Natural killer cell (primary cell): ENCODE data around the gene HTR7. TPM values are rescaled to one million over a fixed set of nuclear protein-coding genes. Genes with fewer than 3 reads are reported as not detected.
"Not testable (repeated sequence)": the region's sequence is repeated elsewhere in the genome, so short reads cannot be mapped to it uniquely, and the experiment has no call there.

Source experiments
- ATAC-seq, 3 donors: fragments of 150-1000 bp in 2 of 3; fragments of 200-7000 bp in 1 of 3; cut with Tn5 transposase; 1 replicate in 1 of 3; 2 replicates in 2 of 3; pipeline ENCODE4 v1.10.0; 2021; ENCODE audit warnings: mild to moderate bottlenecking in 2 of 3, moderate library complexity in 2 of 3
- DNase-seq, 2 donors: peaks; one replicate each; pipeline versions ENCODE4 v3.0.0 to v3.0.0-alpha.2; 2013 to 2021; ENCODE audit warnings: mixed read lengths in 1 of 2
- H3K27ac ChIP-seq: one replicate; pipeline ENCODE4 v1.5.1; 2013; ENCODE audit warnings: mild to moderate bottlenecking, low read length
- H3K27me3 ChIP-seq: one replicate; pipeline ENCODE4 v1.6.1; 2013; ENCODE audit warnings: low read length; ENCODE audit not compliant: control insufficient read depth, insufficient read depth
- H3K36me3 ChIP-seq: one replicate; pipeline ENCODE4 v1.6.1; 2013; ENCODE audit warnings: low read length; ENCODE audit not compliant: control insufficient read depth, insufficient read depth
- H3K4me1 ChIP-seq: one replicate; pipeline ENCODE4 v1.6.1; 2013; ENCODE audit warnings: low read length; ENCODE audit not compliant: control insufficient read depth, insufficient read depth
- H3K4me3 ChIP-seq: one replicate; pipeline ENCODE4 v1.5.1; 2013; ENCODE audit warnings: low read length
- H3K9me3 ChIP-seq: one replicate; pipeline ENCODE4 v1.6.1; 2013; ENCODE audit warnings: low read length; ENCODE audit not compliant: control insufficient read depth, insufficient read depth
- H3K27ac Mint-ChIP-seq, 2 donors: one replicate each; pipeline ENCODE4 v1.8.0; 2022; ENCODE audit warnings: mild to moderate bottlenecking in 2 of 2, mixed read lengths in 2 of 2, moderate library complexity in 1 of 2
- H3K27me3 Mint-ChIP-seq, 2 donors: one replicate each; pipeline ENCODE4 v1.8.0; 2022; ENCODE audit warnings: low read depth in 2 of 2, mixed read lengths in 2 of 2
- H3K36me3 Mint-ChIP-seq: one replicate; pipeline ENCODE4 v1.8.0; 2022; ENCODE audit warnings: mixed read lengths
- H3K4me1 Mint-ChIP-seq, 2 donors: one replicate each; pipeline ENCODE4 v1.8.0; 2022; ENCODE audit warnings: mixed read lengths in 2 of 2
- H3K4me3 Mint-ChIP-seq: one replicate; pipeline ENCODE4 v1.8.0; 2022; ENCODE audit warnings: mild to moderate bottlenecking, moderate library complexity, mixed read lengths
- H3K9me3 Mint-ChIP-seq, 2 donors: one replicate each; pipeline ENCODE4 v1.8.0; 2022; ENCODE audit warnings: mixed read lengths in 2 of 2
- WGBS: methylation state at CpG from one replicate; pipeline ENCODE4 v1.1.7; 2013; ENCODE audit warnings: missing lambda C conversion rate; ENCODE audit not compliant: insufficient coverage; 5-methylcytosine and 5-hydroxymethylcytosine counted together
- intact Hi-C: fragments of 100-400 bp; cut with micrococcal nuclease; formaldehyde crosslinking; loops from one replicate; pipeline ENCODE4 v1.14.2; 2022
- total RNA-seq, 4 donors: library from RNA; stranded (reverse); fragments of 120-200 nt in 1 of 4; gene quantifications; one replicate each; pipeline versions ENCODE4 v1.2.3 to v1.2.4, GENCODE V29; 2013 to 2022
- TF ChIP-seq, protein P1 (sequence below): fragments of 200-600 bp; IDR thresholded peaks from one replicate; pipeline ENCODE4 v1.8.0; 2022; ENCODE audit warnings: antibody characterized with exemption

Gene HTR7
- total RNA-seq, 3 donors from 2014 or later (not counting 1 experiment from before 2014, with no cell fraction given): 0.11 to 0.20 TPM; not detected in 1

- Histone ChIP-seq H3K36me3 (peaks cover 61% of the 10 kb centered on the region), H3K4me1 (no peaks in the 10 kb centered on the region), H3K27ac (no peak overlapping the region), H3K9me3 (no peaks in the 10 kb centered on the region), H3K4me3 (no peak overlapping the region), H3K27me3 (no peaks in the 10 kb centered on the region)
- TF ChIP-seq, protein P1, sequence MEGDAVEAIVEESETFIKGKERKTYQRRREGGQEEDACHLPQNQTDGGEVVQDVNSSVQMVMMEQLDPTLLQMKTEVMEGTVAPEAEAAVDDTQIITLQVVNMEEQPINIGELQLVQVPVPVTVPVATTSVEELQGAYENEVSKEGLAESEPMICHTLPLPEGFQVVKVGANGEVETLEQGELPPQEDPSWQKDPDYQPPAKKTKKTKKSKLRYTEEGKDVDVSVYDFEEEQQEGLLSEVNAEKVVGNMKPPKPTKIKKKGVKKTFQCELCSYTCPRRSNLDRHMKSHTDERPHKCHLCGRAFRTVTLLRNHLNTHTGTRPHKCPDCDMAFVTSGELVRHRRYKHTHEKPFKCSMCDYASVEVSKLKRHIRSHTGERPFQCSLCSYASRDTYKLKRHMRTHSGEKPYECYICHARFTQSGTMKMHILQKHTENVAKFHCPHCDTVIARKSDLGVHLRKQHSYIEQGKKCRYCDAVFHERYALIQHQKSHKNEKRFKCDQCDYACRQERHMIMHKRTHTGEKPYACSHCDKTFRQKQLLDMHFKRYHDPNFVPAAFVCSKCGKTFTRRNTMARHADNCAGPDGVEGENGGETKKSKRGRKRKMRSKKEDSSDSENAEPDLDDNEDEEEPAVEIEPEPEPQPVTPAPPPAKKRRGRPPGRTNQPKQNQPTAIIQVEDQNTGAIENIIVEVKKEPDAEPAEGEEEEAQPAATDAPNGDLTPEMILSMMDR: no peak
- Mint-ChIP-seq H3K27ac (no peak overlapping the region), H3K9me3 (no peaks in the 10 kb centered on the region), H3K36me3 (peaks cover 43% of the 10 kb centered on the region), H3K27me3 (no peaks in the 10 kb centered on the region), H3K4me1 (no peaks in the 10 kb centered on the region), H3K4me3 (no peak overlapping the region)
- 97% methylated on average over 6 of the region's 6 CpGs for WGBS
- intact Hi-C loops: no loop called here
- ATAC-seq (no peak), DNase-seq (no peak)
Observed at GRCh38 chr10:90887555-90887954, 29.7 kb upstream of the HTR7 start.

DNA sequence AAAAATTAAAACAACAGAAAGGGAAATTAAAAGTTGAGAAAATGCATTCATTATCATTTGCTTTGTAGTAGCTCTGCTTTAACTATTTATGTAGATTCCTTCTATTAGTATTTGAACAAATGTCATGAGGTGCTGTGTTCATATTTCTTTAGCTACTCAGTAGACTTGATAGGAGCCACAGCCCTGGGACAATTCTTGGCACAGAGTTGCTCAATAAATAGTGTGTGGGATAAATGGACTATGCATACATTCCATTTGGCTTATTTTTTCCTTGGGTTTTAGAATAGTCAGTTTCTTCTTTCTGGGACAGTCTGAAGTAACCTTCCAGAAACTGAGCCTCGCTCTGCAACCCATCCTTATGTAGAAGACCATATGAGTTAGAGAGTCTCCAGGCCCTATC, 27.3 kb upstream of the HTR7 start:
- no peaks in the 10 kb centered on the region for H3K27me3 ChIP-seq
- no peak overlapping the region for H3K4me3 ChIP-seq
- Mint-ChIP-seq H3K27me3 (no peaks in the 10 kb centered on the region), H3K4me3 (no peak overlapping the region), H3K9me3 (no peaks in the 10 kb centered on the region), H3K36me3 (peaks cover 29% of the 10 kb centered on the region), H3K27ac (no peak overlapping the region), H3K4me1 (no peaks in the 10 kb centered on the region)
- DNase-seq (no peak), ATAC-seq (no peak)
- H3K36me3 ChIP-seq: peaks cover 58% of the 10 kb centered on the region
- H3K4me1 ChIP-seq: no peaks in the 10 kb centered on the region
- intact Hi-C loops: no loop called here
- WGBS: 100% methylated on average over 1 of the region's 1 CpG
- H3K27ac ChIP-seq: no peak overlapping the region
- TF ChIP-seq, protein P1: no peak
- H3K9me3 ChIP-seq: no peaks in the 10 kb centered on the region

DNA sequence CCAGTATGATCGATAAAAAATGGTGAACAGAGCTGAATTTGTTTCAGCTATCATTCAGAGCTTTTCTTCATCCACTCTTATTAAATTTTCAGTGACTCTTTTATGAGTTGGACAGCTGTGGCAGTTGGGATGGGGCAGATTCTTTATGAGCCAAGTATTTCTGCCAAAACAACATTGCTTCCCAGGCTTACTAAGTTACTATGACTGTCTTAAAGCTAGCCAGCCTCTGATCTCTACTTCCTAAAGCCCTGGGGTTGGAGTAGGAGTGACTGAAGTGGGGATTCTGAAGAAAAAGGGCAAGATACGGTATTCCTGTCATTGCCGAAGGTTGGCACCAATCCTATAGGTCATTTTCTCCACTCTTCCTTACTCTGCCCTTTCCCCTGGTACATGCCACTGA, 26.6 kb upstream of the HTR7 start:
- Histone ChIP-seq H3K27ac (no peak overlapping the region), H3K9me3 (no peaks in the 10 kb centered on the region), H3K27me3 (no peaks in the 10 kb centered on the region), H3K4me1 (no peaks in the 10 kb centered on the region), H3K4me3 (no peak overlapping the region), H3K36me3 (peaks cover 58% of the 10 kb centered on the region)
- Mint-ChIP-seq H3K36me3 (peaks cover 29% of the 10 kb centered on the region), H3K4me1 (no peaks in the 10 kb centered on the region), H3K27me3 (no peaks in the 10 kb centered on the region), H3K27ac (no peak overlapping the region), H3K4me3 (no peak overlapping the region), H3K9me3 (no peaks in the 10 kb centered on the region)
- intact Hi-C loops: no loop called here
- DNase-seq (no peak), ATAC-seq (no peak)
- TF ChIP-seq, protein P1: no peak
- WGBS: 100% methylated on average over 2 of the region's 3 CpGs

DNA sequence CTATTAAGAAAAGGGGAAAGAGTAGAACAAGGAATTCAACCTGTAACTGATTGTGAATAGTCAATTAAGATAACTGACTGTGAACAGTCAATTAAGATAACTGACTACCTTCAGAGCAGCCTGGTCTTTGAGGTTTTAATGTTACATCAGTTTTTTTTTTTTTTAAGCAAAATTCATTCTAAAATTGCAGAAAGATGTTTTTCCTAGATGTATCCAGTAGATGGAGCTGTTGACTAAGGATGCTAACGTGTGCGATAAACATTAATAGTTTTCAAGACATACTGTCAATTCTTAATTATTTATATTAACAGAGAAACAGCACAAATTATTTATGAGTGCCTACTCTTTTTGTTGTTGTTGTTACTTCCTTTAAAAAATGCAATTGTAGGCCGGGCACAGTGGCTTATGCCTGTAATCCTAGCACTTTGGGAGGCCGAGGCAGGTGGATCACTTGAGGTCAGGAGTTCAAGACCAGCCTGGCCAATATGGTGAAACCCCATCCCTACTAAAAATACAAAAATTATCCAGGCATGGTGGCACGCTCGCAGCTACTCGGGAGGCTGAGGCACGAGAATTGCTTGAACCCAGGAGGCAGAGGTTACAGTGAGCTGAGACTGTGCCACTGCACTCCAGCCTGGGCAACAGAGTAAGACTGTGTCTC, 22.4 kb upstream of the HTR7 start:
- not testable (repeated sequence) for H3K4me1 ChIP-seq, H3K4me1 Mint-ChIP-seq, H3K4me3 ChIP-seq, H3K27me3 ChIP-seq, H3K27ac Mint-ChIP-seq, H3K36me3 Mint-ChIP-seq, H3K9me3 Mint-ChIP-seq, H3K27me3 Mint-ChIP-seq, H3K9me3 ChIP-seq, H3K4me3 Mint-ChIP-seq, H3K27ac ChIP-seq
- intact Hi-C loops: loop anchor here (1.0 kb wide), 1 partner anchor 371 kb away; no protein-coding TSS in a partner anchor
- WGBS: 100% methylated on average over 6 of the region's 8 CpGs
- H3K36me3 ChIP-seq: peaks cover 49% of the 10 kb centered on the region
- ATAC-seq (peak; percentile 64 to 85 (median 64)), DNase-seq (peak in 1 of 2 donors; percentile 69)
- TF ChIP-seq, protein P1: peak; percentile 74
